ENCODE measurements around the gene POLG2. TPM values are rescaled to one million over a fixed set of nuclear protein-coding genes. Genes with fewer than 3 reads are reported as not detected.

Gene POLG2
- total and polyA plus RNA-seq, 2 of the 8 experiments (the other 6 are each of a cell fraction or from before 2014, with no cell fraction given), result 9.7 to 34.3 TPM

DNA sequence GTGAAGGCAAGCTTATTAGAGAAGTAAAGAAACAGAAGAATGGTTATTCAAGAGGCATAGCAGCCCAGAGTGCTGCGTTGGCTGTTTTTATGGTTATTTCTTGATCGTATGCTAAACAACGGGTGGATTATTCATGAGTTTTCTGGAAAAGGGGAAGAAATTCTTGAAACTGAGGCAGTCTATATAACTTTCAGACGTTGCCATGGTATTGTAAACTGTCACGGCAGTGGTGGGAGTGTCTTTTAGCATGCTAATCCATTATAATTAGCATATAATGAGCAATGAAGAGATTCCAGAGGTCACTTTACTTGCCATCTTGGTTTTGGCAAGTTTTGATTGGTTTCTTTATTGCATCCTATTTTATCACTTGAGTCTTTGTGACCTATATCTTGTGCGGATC lies 65.3 kb downstream of the POLG2 start:
- H3K18ac ChIP-seq (ENCODE audit: extremely low read depth, low read length), result no peak overlapping the region
- H3K14ac ChIP-seq (ENCODE audit: insufficient read length), result no peak overlapping the region
- H3K79me1 ChIP-seq (ENCODE audit: low read depth, low read length), result no peaks in the 10 kb centered on the region
- H4K91ac ChIP-seq (replicated peaks; ENCODE audit: insufficient read length, low read length), result no peak overlapping the region
- H2BK20ac ChIP-seq (ENCODE audit: low read length), result no peak overlapping the region
- H3K36me3 ChIP-seq (ENCODE audit: control insufficient read depth in 2 of 4, insufficient read depth in 4 of 4, low read length in 3 of 4), result no peaks in the 10 kb centered on the region
- DNase-seq (ENCODE audit: low read depth in 1 of 2, low spot score in 2 of 2) (no peak), FAIRE-seq (no peak)
- H2AFZ ChIP-seq (ENCODE audit: low read length), result no peak overlapping the region
- no peak overlapping the region for H2BK5ac ChIP-seq (ENCODE audit: low read depth, low read length)
- ChIA-PET POLR2A (ENCODE audit: partially characterized antibody) (no interaction called here), CTCF (ENCODE audit: partially characterized antibody) (interaction anchor here (0.6 to 3.4 kb wide), 2 partner anchors 12 to 214 kb away, joined by 3 to 29 read pairs; no protein-coding TSS in a partner anchor)
- no peak overlapping the region for H2BK12ac ChIP-seq (ENCODE audit: low read depth, low read length)
- no peaks in the 10 kb centered on the region for H3K27me3 ChIP-seq (replicated peaks in 1 of 4; ENCODE audit: control insufficient read depth in 3 of 4, extremely low read depth in 1 of 4, insufficient read depth in 3 of 4, low read length in 3 of 4)
- H3K4me3 ChIP-seq (ENCODE audit: extremely low read depth in 1 of 4, insufficient read depth in 2 of 4, low read depth in 3 of 4, low read length in 4 of 4), result no peak overlapping the region
- H4K8ac ChIP-seq (ENCODE audit: extremely low read depth, insufficient read depth, low read length), result no peak overlapping the region
- no peak overlapping the region for H3K56ac ChIP-seq (replicated peaks; ENCODE audit: insufficient read length, low read depth, low read length)
- H3K27ac ChIP-seq (ENCODE audit: low read depth, low read length), result no peak overlapping the region
- TF ChIP-seq, protein P1, sequence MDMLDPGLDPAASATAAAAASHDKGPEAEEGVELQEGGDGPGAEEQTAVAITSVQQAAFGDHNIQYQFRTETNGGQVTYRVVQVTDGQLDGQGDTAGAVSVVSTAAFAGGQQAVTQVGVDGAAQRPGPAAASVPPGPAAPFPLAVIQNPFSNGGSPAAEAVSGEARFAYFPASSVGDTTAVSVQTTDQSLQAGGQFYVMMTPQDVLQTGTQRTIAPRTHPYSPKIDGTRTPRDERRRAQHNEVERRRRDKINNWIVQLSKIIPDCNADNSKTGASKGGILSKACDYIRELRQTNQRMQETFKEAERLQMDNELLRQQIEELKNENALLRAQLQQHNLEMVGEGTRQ (IDR thresholded peaks at IDR 0.05; ENCODE audit: low read length), result no peak
- TF ChIP-seq MAFK (IDR thresholded peaks at IDR 0.05; ENCODE audit: low read depth, low read length), result no peak
- TF ChIP-seq CTBP2 (IDR thresholded peaks at IDR 0.05; ENCODE audit: borderline replicate concordance, insufficient read depth, insufficient read length, low read length), result no peak
- TF ChIP-seq CBX8 (IDR thresholded peaks at IDR 0.05; ENCODE audit: borderline replicate concordance, low read depth, low read length), result no peak
- TF ChIP-seq, protein P2, sequence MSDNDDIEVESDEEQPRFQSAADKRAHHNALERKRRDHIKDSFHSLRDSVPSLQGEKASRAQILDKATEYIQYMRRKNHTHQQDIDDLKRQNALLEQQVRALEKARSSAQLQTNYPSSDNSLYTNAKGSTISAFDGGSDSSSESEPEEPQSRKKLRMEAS (IDR thresholded peaks at IDR 0.05), result no peak
- TF ChIP-seq SAP30 (IDR thresholded peaks at IDR 0.05; ENCODE audit: insufficient read depth, insufficient replicate concordance, low read length), result no peak
- TF ChIP-seq CBX5 (IDR thresholded peaks at IDR 0.05; ENCODE audit: low read depth, low read length), result no peak
- no peak for TF ChIP-seq HDAC2 (IDR thresholded peaks at IDR 0.05; ENCODE audit: borderline replicate concordance in 1 of 2, low read depth in 2 of 2, low read length in 2 of 2)
- no peak for TF ChIP-seq GABPA (IDR thresholded peaks at IDR 0.05; ENCODE audit: borderline replicate concordance, insufficient read depth, low read length)
- no peak for TF ChIP-seq POLR2A (IDR thresholded peaks at IDR 0.05; ENCODE audit: control extremely low read depth in 1 of 2, low read depth in 2 of 2, low read length in 2 of 2)
- no peak for TF ChIP-seq CHD1 (IDR thresholded peaks at IDR 0.05; ENCODE audit: low read depth, low read length)
- no peak for TF ChIP-seq TAF1 (IDR thresholded peaks at IDR 0.05; ENCODE audit: low read depth, low read length)
- no peak for TF ChIP-seq ASH2L (IDR thresholded peaks at IDR 0.05; ENCODE audit: low read length)
- no peaks in the 10 kb centered on the region for H4K20me1 ChIP-seq (replicated peaks in 1 of 2; ENCODE audit: control insufficient read depth in 1 of 2, insufficient read depth in 2 of 2, low read length in 2 of 2)
- no peak overlapping the region for H3K23ac ChIP-seq (ENCODE audit: insufficient read length)
- 95% methylated on average over 6 of the region's 6 CpGs; no CpG with 5 or more reads in 1 of the 2 experiments for WGBS, 2 experiments (ENCODE audit: extremely low coverage in 1 of 2, insufficient coverage in 1 of 2, insufficient read length in 1 of 2, insufficient replicate concordance in 2 of 2, low coverage in 1 of 2, low lambda C conversion rate in 2 of 2, missing lambda C conversion rate in 1 of 2)
- no peak overlapping the region for H3K4ac ChIP-seq (replicated peaks; ENCODE audit: insufficient read length, low read depth, low read length)
- H4K5ac ChIP-seq (ENCODE audit: insufficient read length, low read depth, low read length), result no peak overlapping the region
- no peaks in the 10 kb centered on the region for H3K23me2 ChIP-seq (ENCODE audit: low read depth, low read length)
- H3K4me1 ChIP-seq (replicated peaks in 1 of 4; ENCODE audit: control insufficient read depth in 3 of 4, insufficient read depth in 4 of 4, low read length in 3 of 4), result no peaks in the 10 kb centered on the region
- H2BK15ac ChIP-seq (ENCODE audit: low read length), result no peak overlapping the region
- H3K9ac ChIP-seq (replicated peaks in 1 of 4; ENCODE audit: extremely low read depth in 1 of 4, low read depth in 3 of 4, low read length in 3 of 4), result no peak overlapping the region
- H3K79me2 ChIP-seq (ENCODE audit: control insufficient read depth in 1 of 2, insufficient read depth in 2 of 2, low read length in 2 of 2), result no peaks in the 10 kb centered on the region
- H3K4me2 ChIP-seq (ENCODE audit: insufficient read depth in 1 of 2, low read depth in 2 of 2, low read length in 2 of 2), result no peak overlapping the region
- H2AK5ac ChIP-seq (ENCODE audit: low read depth, low read length), result no peak overlapping the region
- no peak overlapping the region for H2BK120ac ChIP-seq (replicated peaks; ENCODE audit: low read depth, low read length)
- H3K9me3 ChIP-seq (ENCODE audit: insufficient read depth in 2 of 2, low read depth in 1 of 2, low read length in 1 of 2), result peaks cover 15 to 18% of the 10 kb centered on the region in 2 experiments
